Stimulated activated CD8-positive, alpha-beta memory T cell treated with anti-CD3 and anti-CD28 coated beads, Interleukin-15, amount 100 ng/mL, for 4 hours (primary cell): ENCODE data around the gene CFAP210.

Experiments used
- DNase-seq, 2 donors: peaks; one replicate each; pipeline ENCODE4 v3.0.0-alpha.2; 2020; ENCODE audit warnings: low read depth in 2 of 2

The CFAP210 gene

GRCh38 chr2:169694113-169694893 is at the start of gene CFAP210, which contains the start of gene PHOSPHO2:
TSS of gene CFAP210 (minus strand) at chr2:169694405. CDS start at chr2:169694327, 78 bp downstream.
TSS of gene PHOSPHO2 (plus strand) at chr2:169694469. CDS start at chr2:169700972, 6,503 bp downstream.
- DNase-seq = peak; percentile 96 to 98

- no peak for DNase-seq
Measured at GRCh38 chr2:169743549-169743948, 49.3 kb upstream of the CFAP210 start.

- DNase-seq = no peak
Measured at GRCh38 chr2:169739351-169739750, 45.1 kb upstream of the CFAP210 start.

- no peak for DNase-seq
Measured at GRCh38 chr2:169738566-169739229, 44.5 kb upstream of the CFAP210 start.

- DNase-seq = no peak
Measured at GRCh38 chr2:169736902-169737301, 42.7 kb upstream of the CFAP210 start.

GRCh38 chr2:169735623-169736022 is 41.4 kb upstream of the CFAP210 start:
- DNase-seq = no peak

GRCh38 chr2:169734169-169734847 is 40.1 kb upstream of the CFAP210 start:
- DNase-seq = no peak

- DNase-seq = no peak
Measured at GRCh38 chr2:169732583-169733358, 38.6 kb upstream of the CFAP210 start.

- DNase-seq = no peak
Measured at GRCh38 chr2:169732075-169732474, 37.9 kb upstream of the CFAP210 start.

- DNase-seq = no peak
Measured at GRCh38 chr2:169729274-169729605, 35.0 kb upstream of the CFAP210 start.

GRCh38 chr2:169727065-169727464 is 32.9 kb upstream of the CFAP210 start:
- DNase-seq = no peak

GRCh38 chr2:169721016-169721415 is 26.8 kb upstream of the CFAP210 start:
- no peak for DNase-seq

- no peak for DNase-seq
Measured at GRCh38 chr2:169718930-169719504, 24.8 kb upstream of the CFAP210 start.

- DNase-seq = no peak
Measured at GRCh38 chr2:169717691-169718063, 23.5 kb upstream of the CFAP210 start.

GRCh38 chr2:169716938-169717690 is 22.9 kb upstream of the CFAP210 start:
- no peak for DNase-seq

GRCh38 chr2:169716238-169716886 is 22.2 kb upstream of the CFAP210 start:
- no peak for DNase-seq

GRCh38 chr2:169715379-169716237 is 21.4 kb upstream of the CFAP210 start:
- DNase-seq = no peak

- DNase-seq = no peak
Measured at GRCh38 chr2:169714699-169715098, 20.5 kb upstream of the CFAP210 start.

- no peak for DNase-seq
Measured at GRCh38 chr2:169713331-169713730, 19.1 kb upstream of the CFAP210 start.
